NB4 (cell line): ENCODE results near the gene MYLK4.

Experiments
- DNase-seq: peaks from one replicate; pipeline ENCODE4 v3.0.0; 2010; ENCODE audit warnings: low read depth
- H3K4me3 ChIP-seq: one replicate; pipeline ENCODE4 v1.5.1; 2011; ENCODE audit warnings: mild to moderate bottlenecking, low read depth, low read length, moderate library complexity
- MYC ChIP-seq: IDR thresholded peaks from 2 replicates; pipeline ENCODE4 v1.6.1; 2011; ENCODE audit warnings: low read depth, low read length
- POLR2A ChIP-seq: IDR thresholded peaks from 2 replicates; pipeline ENCODE4 v1.6.1; 2011; ENCODE audit warnings: mild to moderate bottlenecking; ENCODE audit not compliant: insufficient read length; ENCODE audit errors: extremely low read depth
- TF ChIP-seq, protein P1 (sequence below): IDR thresholded peaks from 2 replicates; pipeline ENCODE4 v1.6.1; 2011; ENCODE audit warnings: low read depth, low read length
- TF ChIP-seq, protein P2 (sequence below): IDR thresholded peaks from one replicate; pipeline ENCODE4 v1.5.1; 2012; ENCODE audit warnings: low read depth, low read length

MYLK4 gene

GRCh38 chr6:2782825-2783187, 32.1 kb upstream of the MYLK4 start:
- TF ChIP-seq, protein P1, sequence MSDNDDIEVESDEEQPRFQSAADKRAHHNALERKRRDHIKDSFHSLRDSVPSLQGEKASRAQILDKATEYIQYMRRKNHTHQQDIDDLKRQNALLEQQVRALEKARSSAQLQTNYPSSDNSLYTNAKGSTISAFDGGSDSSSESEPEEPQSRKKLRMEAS, result no peak
- TF ChIP-seq POLR2A (no peak), MYC (no peak)
- TF ChIP-seq, protein P2, sequence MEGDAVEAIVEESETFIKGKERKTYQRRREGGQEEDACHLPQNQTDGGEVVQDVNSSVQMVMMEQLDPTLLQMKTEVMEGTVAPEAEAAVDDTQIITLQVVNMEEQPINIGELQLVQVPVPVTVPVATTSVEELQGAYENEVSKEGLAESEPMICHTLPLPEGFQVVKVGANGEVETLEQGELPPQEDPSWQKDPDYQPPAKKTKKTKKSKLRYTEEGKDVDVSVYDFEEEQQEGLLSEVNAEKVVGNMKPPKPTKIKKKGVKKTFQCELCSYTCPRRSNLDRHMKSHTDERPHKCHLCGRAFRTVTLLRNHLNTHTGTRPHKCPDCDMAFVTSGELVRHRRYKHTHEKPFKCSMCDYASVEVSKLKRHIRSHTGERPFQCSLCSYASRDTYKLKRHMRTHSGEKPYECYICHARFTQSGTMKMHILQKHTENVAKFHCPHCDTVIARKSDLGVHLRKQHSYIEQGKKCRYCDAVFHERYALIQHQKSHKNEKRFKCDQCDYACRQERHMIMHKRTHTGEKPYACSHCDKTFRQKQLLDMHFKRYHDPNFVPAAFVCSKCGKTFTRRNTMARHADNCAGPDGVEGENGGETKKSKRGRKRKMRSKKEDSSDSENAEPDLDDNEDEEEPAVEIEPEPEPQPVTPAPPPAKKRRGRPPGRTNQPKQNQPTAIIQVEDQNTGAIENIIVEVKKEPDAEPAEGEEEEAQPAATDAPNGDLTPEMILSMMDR, result no peak
- H3K4me3 ChIP-seq, result no peak overlapping the region
- no peak for DNase-seq

DNA sequence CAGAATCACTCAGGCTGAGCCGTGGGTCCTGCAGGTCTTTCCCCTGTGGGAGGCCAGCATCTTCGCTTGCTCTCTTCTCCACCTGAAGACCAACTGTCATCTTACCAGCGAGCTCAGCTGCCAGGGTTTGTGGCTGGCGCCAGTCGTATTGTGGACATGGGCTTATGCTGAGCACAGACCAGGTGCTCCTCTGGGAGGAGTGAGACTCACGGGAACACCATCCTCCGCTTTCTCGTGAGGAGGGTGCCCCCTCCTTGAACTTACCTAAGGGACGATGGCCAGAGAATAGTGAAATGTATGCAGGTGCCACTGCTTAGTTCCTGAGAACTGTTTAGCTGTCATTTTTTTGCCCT, 31.6 kb upstream of the MYLK4 start:
- TF ChIP-seq, protein P2, result no peak
- TF ChIP-seq, protein P1, result no peak
- no peak for TF ChIP-seq POLR2A
- H3K4me3 ChIP-seq, result no peak overlapping the region
- no peak for DNase-seq

DNA sequence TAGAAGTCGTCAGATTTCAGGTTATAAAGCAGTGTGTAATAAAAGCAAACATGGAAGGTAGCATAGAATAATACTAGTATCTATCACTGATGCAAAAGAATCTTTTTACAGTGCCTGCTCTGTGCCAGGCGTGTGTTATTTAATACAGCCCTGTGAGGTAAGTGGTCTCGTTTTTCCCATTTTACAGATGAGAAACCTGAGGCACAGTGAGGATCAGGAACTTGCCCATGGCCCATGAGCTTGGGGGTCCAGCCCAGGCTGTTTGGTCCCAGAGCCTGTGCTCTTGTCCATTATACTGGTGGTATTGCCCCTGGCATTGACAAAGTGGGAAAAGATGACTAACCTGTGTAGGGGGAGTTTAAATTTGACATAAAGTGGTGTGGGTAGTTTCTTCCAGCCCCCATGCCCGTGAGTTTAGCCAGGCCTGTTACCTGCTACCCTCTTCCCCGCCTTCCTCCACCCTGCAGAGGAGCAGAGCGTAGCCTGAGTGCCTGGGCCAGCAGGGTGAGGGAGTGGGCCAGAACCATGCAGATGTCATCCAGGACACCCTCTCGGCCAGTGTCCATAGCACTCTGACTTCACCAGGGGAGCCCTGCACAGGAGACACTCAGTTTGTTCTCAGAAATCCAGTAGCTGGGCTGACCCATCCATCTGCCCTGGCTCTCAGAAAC, 31.1 kb upstream of the MYLK4 start:
- DNase-seq, result no peak
- H3K4me3 ChIP-seq, result no peak overlapping the region
- TF ChIP-seq, protein P1, result no peak
- no peak for TF ChIP-seq POLR2A
- TF ChIP-seq, protein P2, result no peak
- TF ChIP-seq MYC, result no peak

GRCh38 chr6:2780102-2780737, 29.5 kb upstream of the MYLK4 start:
- no peak for TF ChIP-seq MYC
- no peak for TF ChIP-seq POLR2A
- TF ChIP-seq, protein P2, result no peak
- TF ChIP-seq, protein P1, result no peak
- H3K4me3 ChIP-seq, result no peak overlapping the region
- no peak for DNase-seq

- TF ChIP-seq, protein P1, result no peak
- TF ChIP-seq POLR2A (no peak), MYC (no peak)
- TF ChIP-seq, protein P2, result no peak
- no peak for DNase-seq
- H3K4me3 ChIP-seq, result no peak overlapping the region
These were observed 26.5 kb upstream of the MYLK4 start for GRCh38 chr6:2777249-2777648.
